Neural cell (in vitro differentiated cells): ENCODE measurements around the gene MYG1. TPM values are rescaled to one million over a fixed set of nuclear protein-coding genes. Genes with fewer than 3 reads are reported as not detected.

Experiments used
- H2AFZ ChIP-seq: fragments of 200-600, 300-800 bp; sonication (generic), shearing (Covaris generic); 2 replicates; pipeline ENCODE4 v1.6.0; 2014; ENCODE audit warnings: low read depth, mild to moderate bottlenecking, antibody characterized with exemption, low read length, moderate library complexity
- H3F3A ChIP-seq: fragments of 200-600 bp; shearing (Covaris generic); 2 replicates; pipeline ENCODE4 v1.6.1; 2016; ENCODE audit warnings: mild to moderate bottlenecking, moderate library complexity, mixed read lengths, antibody characterized with exemption, low read length; ENCODE audit not compliant: insufficient read depth, poor library complexity, severe bottlenecking
- H3K27ac ChIP-seq: fragments of 200-600, 300-800 bp; sonication (generic), shearing (Covaris generic); 2 replicates; pipeline ENCODE4 v1.5.1; 2014; ENCODE audit warnings: mild to moderate bottlenecking, low read length, moderate library complexity
- H3K27me3 ChIP-seq: fragments of 300-800, 200-600 bp; sonication (generic), shearing (Covaris generic); 2 replicates; pipeline ENCODE4 v1.6.0; 2014; ENCODE audit warnings: mild to moderate bottlenecking, low read depth, low read length, moderate library complexity; ENCODE audit not compliant: insufficient read depth
- H3K36me3 ChIP-seq: fragments of 300-800, 200-600 bp; sonication (generic), shearing (Covaris generic); 2 replicates; pipeline ENCODE4 v1.5.1; 2014; ENCODE audit warnings: mild to moderate bottlenecking, antibody characterized with exemption, low read length, moderate library complexity; ENCODE audit not compliant: insufficient read depth
- H3K4me2 ChIP-seq: fragments of 300-800, 200-600 bp; sonication (generic), shearing (Covaris generic); 2 replicates; pipeline ENCODE4 v1.6.0; 2014; ENCODE audit warnings: mild to moderate bottlenecking, low read length
- H3K4me3 ChIP-seq: fragments of 300-800, 200-600 bp; sonication (generic), shearing (Covaris generic); 2 replicates; pipeline ENCODE4 v1.5.1; 2014; ENCODE audit warnings: mild to moderate bottlenecking, low read length, moderate library complexity
- H3K79me2 ChIP-seq: fragments of 200-600 bp; shearing (Covaris generic); replicated peaks from 2 replicates; pipeline ENCODE4 v1.6.0; 2014; ENCODE audit warnings: mild to moderate bottlenecking, low read length, moderate library complexity; ENCODE audit not compliant: insufficient read depth
- H3K9ac ChIP-seq: fragments of 300-800, 200-600 bp; sonication (generic), shearing (Covaris generic); 2 replicates; pipeline ENCODE4 v1.6.1; 2016; ENCODE audit warnings: mild to moderate bottlenecking, low read length, mixed read lengths
- H3K9me2 ChIP-seq: fragments of 200-600 bp; shearing (Covaris generic); 2 replicates; pipeline ENCODE4 v1.6.1; 2016; ENCODE audit warnings: mild to moderate bottlenecking, low read length, mixed read lengths; ENCODE audit not compliant: insufficient read depth
- H3K9me3 ChIP-seq: fragments of 200-600, 300-800 bp; sonication (generic), shearing (Covaris generic); 2 replicates; pipeline ENCODE4 v1.6.1; 2016; ENCODE audit warnings: mild to moderate bottlenecking, mixed run types, low read length, moderate library complexity, mixed read lengths
- H4K20me1 ChIP-seq: fragments of 200-600 bp; shearing (Covaris generic); 2 replicates; pipeline ENCODE4 v1.6.1; 2016; ENCODE audit warnings: mild to moderate bottlenecking, mixed run types; ENCODE audit not compliant: insufficient read depth
- CTCF ChIP-seq: fragments of 450-650 bp; IDR thresholded peaks from 2 replicates; pipeline ENCODE4 v1.5.1; 2014; ENCODE audit warnings: antibody characterized with exemption, mild to moderate bottlenecking, moderate library complexity; ENCODE audit not compliant: poor library complexity, severe bottlenecking
- EP300 ChIP-seq: fragments of 450-650 bp; conservative IDR thresholded peaks from 2 replicates; pipeline ENCODE4 v1.6.1; 2014; ENCODE audit warnings: antibody characterized with exemption, mild to moderate bottlenecking, moderate library complexity; ENCODE audit not compliant: poor library complexity, severe bottlenecking
- EZH2 ChIP-seq: fragments of 200-600, 300-800 bp; shearing (Covaris generic), sonication (generic); IDR thresholded peaks from 2 replicates; pipeline ENCODE4 v1.6.1; 2014; ENCODE audit warnings: antibody characterized with exemption, low read length, borderline replicate concordance, mild to moderate bottlenecking; ENCODE audit not compliant: insufficient read depth, poor library complexity, severe bottlenecking
- MXI1 ChIP-seq: fragments of 450-650 bp; conservative IDR thresholded peaks from 2 replicates; pipeline ENCODE4 v1.6.1; 2014; ENCODE audit warnings: antibody characterized with exemption, mild to moderate bottlenecking; ENCODE audit not compliant: poor library complexity, severe bottlenecking
- POLR2AphosphoS5 ChIP-seq: IDR thresholded peaks from 2 replicates; pipeline ENCODE4 v1.6.1; 2012
- RAD21 ChIP-seq: fragments of 450-650 bp; conservative IDR thresholded peaks from 2 replicates; pipeline ENCODE4 v1.6.1; 2014; ENCODE audit warnings: antibody characterized with exemption, mild to moderate bottlenecking, moderate library complexity
- REST ChIP-seq: IDR thresholded peaks from 2 replicates; pipeline ENCODE4 v1.6.1; 2012; ENCODE audit warnings: borderline replicate concordance
- SMC3 ChIP-seq: fragments of 450-650 bp; conservative IDR thresholded peaks from 2 replicates; pipeline ENCODE4 v1.6.1; 2014; ENCODE audit warnings: antibody characterized with exemption, mild to moderate bottlenecking, moderate library complexity; ENCODE audit not compliant: poor library complexity
- TAF1 ChIP-seq: IDR thresholded peaks from 2 replicates; pipeline ENCODE4 v1.6.1; 2012; ENCODE audit warnings: low read depth
- polyA plus RNA-seq: library from polyadenylated mRNA; depleted of rRNA; stranded (reverse); fragments of >200 nt; gene quantifications from 2 replicates; pipeline ENCODE4 v1.2.3, GENCODE V29; 2014

Gene MYG1
- polyA plus RNA-seq, 1 donor from 2014 or later: 70.5 TPM

GRCh38 chr12:53340398-53340797, 40.9 kb downstream of the MYG1 start:
- no peaks in the 10 kb centered on the region for H3F3A ChIP-seq
- H3K27me3 ChIP-seq: no peaks in the 10 kb centered on the region
- no peaks in the 10 kb centered on the region for H3K9me2 ChIP-seq
- no peak overlapping the region for H3K4me3 ChIP-seq
- H4K20me1 ChIP-seq: no peaks in the 10 kb centered on the region
- TF ChIP-seq REST: no peak
- no peak for TF ChIP-seq TAF1
- no peak for TF ChIP-seq POLR2AphosphoS5
- no peak for TF ChIP-seq EP300
- TF ChIP-seq MXI1: no peak
- TF ChIP-seq SMC3: no peak
- TF ChIP-seq CTCF: no peak
- TF ChIP-seq EZH2: no peak
- TF ChIP-seq RAD21: no peak
- no peak overlapping the region for H3K4me2 ChIP-seq
- no peak overlapping the region for H3K9ac ChIP-seq
- H3K36me3 ChIP-seq: no peaks in the 10 kb centered on the region
- no peaks in the 10 kb centered on the region for H3K79me2 ChIP-seq
- no peak overlapping the region for H2AFZ ChIP-seq
- no peak overlapping the region for H3K27ac ChIP-seq
- no peaks in the 10 kb centered on the region for H3K9me3 ChIP-seq

- H3K9ac ChIP-seq: no peak overlapping the region
- no peaks in the 10 kb centered on the region for H4K20me1 ChIP-seq
- no peak overlapping the region for H3K4me3 ChIP-seq
- no peaks in the 10 kb centered on the region for H3K9me3 ChIP-seq
- no peaks in the 10 kb centered on the region for H3K9me2 ChIP-seq
- TF ChIP-seq MXI1: no peak
- TF ChIP-seq TAF1: no peak
- no peak for TF ChIP-seq POLR2AphosphoS5
- TF ChIP-seq CTCF: no peak
- no peak for TF ChIP-seq SMC3
- no peak for TF ChIP-seq EZH2
- no peaks in the 10 kb centered on the region for H3K79me2 ChIP-seq
- H3K36me3 ChIP-seq: no peaks in the 10 kb centered on the region
- no peak overlapping the region for H3K4me2 ChIP-seq
- no peak overlapping the region for H2AFZ ChIP-seq
- no peaks in the 10 kb centered on the region for H3K27me3 ChIP-seq
- H3F3A ChIP-seq: no peaks in the 10 kb centered on the region
- no peak overlapping the region for H3K27ac ChIP-seq
Measured at GRCh38 chr12:53343449-53343848, 44.0 kb downstream of the MYG1 start.
